ENCODE data around the gene CST8. TPM values are rescaled to one million over a fixed set of nuclear protein-coding genes. Genes with fewer than 3 reads are reported as not detected.

Gene CST8
- total RNA-seq, 1 donor from 2014 or later: not detected

GRCh38 chr20:23477223-23477622, 13.7 kb upstream of the CST8 start:
- TF ChIP-seq, protein P1, sequence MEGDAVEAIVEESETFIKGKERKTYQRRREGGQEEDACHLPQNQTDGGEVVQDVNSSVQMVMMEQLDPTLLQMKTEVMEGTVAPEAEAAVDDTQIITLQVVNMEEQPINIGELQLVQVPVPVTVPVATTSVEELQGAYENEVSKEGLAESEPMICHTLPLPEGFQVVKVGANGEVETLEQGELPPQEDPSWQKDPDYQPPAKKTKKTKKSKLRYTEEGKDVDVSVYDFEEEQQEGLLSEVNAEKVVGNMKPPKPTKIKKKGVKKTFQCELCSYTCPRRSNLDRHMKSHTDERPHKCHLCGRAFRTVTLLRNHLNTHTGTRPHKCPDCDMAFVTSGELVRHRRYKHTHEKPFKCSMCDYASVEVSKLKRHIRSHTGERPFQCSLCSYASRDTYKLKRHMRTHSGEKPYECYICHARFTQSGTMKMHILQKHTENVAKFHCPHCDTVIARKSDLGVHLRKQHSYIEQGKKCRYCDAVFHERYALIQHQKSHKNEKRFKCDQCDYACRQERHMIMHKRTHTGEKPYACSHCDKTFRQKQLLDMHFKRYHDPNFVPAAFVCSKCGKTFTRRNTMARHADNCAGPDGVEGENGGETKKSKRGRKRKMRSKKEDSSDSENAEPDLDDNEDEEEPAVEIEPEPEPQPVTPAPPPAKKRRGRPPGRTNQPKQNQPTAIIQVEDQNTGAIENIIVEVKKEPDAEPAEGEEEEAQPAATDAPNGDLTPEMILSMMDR (IDR thresholded peaks at IDR 0.05; ENCODE audit: insufficient read depth, low read length, poor library complexity, severe bottlenecking): no peak
- no peak for DNase-seq (ENCODE audit: low read depth)
- H3K27me3 ChIP-seq (ENCODE audit: control insufficient read depth, insufficient read depth, low read length): no peaks in the 10 kb centered on the region
- no peaks in the 10 kb centered on the region for H3K36me3 ChIP-seq (ENCODE audit: control insufficient read depth, insufficient read depth, low read length)
- no peak overlapping the region for H3K4me3 ChIP-seq (ENCODE audit: low read depth, low read length)

- DNase-seq (ENCODE audit: low read depth): no peak
- H3K4me3 ChIP-seq (ENCODE audit: low read depth, low read length): no peak overlapping the region
- no peaks in the 10 kb centered on the region for H3K36me3 ChIP-seq (ENCODE audit: control insufficient read depth, insufficient read depth, low read length)
- TF ChIP-seq, protein P1 (IDR thresholded peaks at IDR 0.05; ENCODE audit: insufficient read depth, low read length, poor library complexity, severe bottlenecking): no peak
- no peaks in the 10 kb centered on the region for H3K27me3 ChIP-seq (ENCODE audit: control insufficient read depth, insufficient read depth, low read length)
Observed at GRCh38 chr20:23479043-23479442, 11.9 kb upstream of the CST8 start.

GRCh38 chr20:23482138-23482537, 8.8 kb upstream of the CST8 start:
- DNase-seq (ENCODE audit: low read depth): no peak
- TF ChIP-seq, protein P1 (IDR thresholded peaks at IDR 0.05; ENCODE audit: insufficient read depth, low read length, poor library complexity, severe bottlenecking): no peak
- Histone ChIP-seq H3K27me3 (ENCODE audit: control insufficient read depth, insufficient read depth, low read length) (no peaks in the 10 kb centered on the region), H3K4me3 (ENCODE audit: low read depth, low read length) (no peak overlapping the region), H3K36me3 (ENCODE audit: control insufficient read depth, insufficient read depth, low read length) (no peaks in the 10 kb centered on the region)

GRCh38 chr20:23484081-23484480, 6.8 kb upstream of the CST8 start:
- H3K36me3 ChIP-seq (ENCODE audit: control insufficient read depth, insufficient read depth, low read length): no peaks in the 10 kb centered on the region
- TF ChIP-seq, protein P1 (IDR thresholded peaks at IDR 0.05; ENCODE audit: insufficient read depth, low read length, poor library complexity, severe bottlenecking): no peak
- H3K4me3 ChIP-seq (ENCODE audit: low read depth, low read length): no peak overlapping the region
- no peak for DNase-seq (ENCODE audit: low read depth)
- H3K27me3 ChIP-seq (ENCODE audit: control insufficient read depth, insufficient read depth, low read length): no peaks in the 10 kb centered on the region

GRCh38 chr20:23488470-23488869, 2.4 kb upstream of the CST8 start:
- Histone ChIP-seq H3K27me3 (ENCODE audit: control insufficient read depth, insufficient read depth, low read length) (no peaks in the 10 kb centered on the region), H3K4me3 (ENCODE audit: low read depth, low read length) (no peak overlapping the region), H3K36me3 (ENCODE audit: control insufficient read depth, insufficient read depth, low read length) (no peaks in the 10 kb centered on the region)
- no peak for DNase-seq (ENCODE audit: low read depth)
- TF ChIP-seq, protein P1 (IDR thresholded peaks at IDR 0.05; ENCODE audit: insufficient read depth, low read length, poor library complexity, severe bottlenecking): no peak

DNA sequence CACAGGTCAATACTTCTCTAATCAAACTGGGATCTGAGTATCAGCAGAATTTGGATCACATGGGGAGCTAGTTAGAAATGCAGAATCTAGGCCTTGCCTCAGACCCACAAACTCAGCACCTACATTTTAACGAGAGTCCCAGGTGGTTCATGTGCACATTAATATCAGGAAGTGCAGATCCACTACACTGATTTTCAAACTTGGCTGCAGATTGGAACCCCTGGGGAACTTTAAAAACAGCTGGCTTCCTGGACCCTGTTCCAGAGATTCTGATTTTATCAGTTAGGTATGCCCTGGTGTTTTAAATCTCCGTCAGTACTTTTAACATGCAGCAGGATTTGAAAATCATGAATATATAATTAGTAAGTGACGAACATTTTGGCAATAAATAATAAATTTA, 1.9 kb upstream of the CST8 start:
- no peak for DNase-seq (ENCODE audit: low read depth)
- H3K36me3 ChIP-seq (ENCODE audit: control insufficient read depth, insufficient read depth, low read length): no peaks in the 10 kb centered on the region
- TF ChIP-seq, protein P1 (IDR thresholded peaks at IDR 0.05; ENCODE audit: insufficient read depth, low read length, poor library complexity, severe bottlenecking): no peak
- no peaks in the 10 kb centered on the region for H3K27me3 ChIP-seq (ENCODE audit: control insufficient read depth, insufficient read depth, low read length)
- no peak overlapping the region for H3K4me3 ChIP-seq (ENCODE audit: low read depth, low read length)

Data from kidney epithelial cell (primary cell).